HEK293 (cell line): ENCODE results near the gene FNDC10.

ENCODE experiments used
- CTCF ChIP-seq: fragments of 450-650 bp; formaldehyde crosslinking; IDR thresholded peaks from 2 replicates; pipeline ENCODE4 v1.5.1; 2016; ENCODE audit warnings: missing biosample characterization, missing genetic modification characterization
- PRDM1 ChIP-seq: fragments of 450-650 bp; formaldehyde crosslinking; IDR thresholded peaks from 2 replicates; pipeline ENCODE4; 2016; ENCODE audit warnings: missing biosample characterization, missing genetic modification characterization
- REPIN1 ChIP-seq: fragments of 450-650 bp; formaldehyde crosslinking; IDR thresholded peaks from 2 replicates; pipeline ENCODE4 v1.5.1; 2017; ENCODE audit warnings: missing biosample characterization, missing genetic modification characterization, low read depth
- ZFP3 ChIP-seq: fragments of 450-650 bp; formaldehyde crosslinking; IDR thresholded peaks from 2 replicates; pipeline ENCODE4 v1.5.1; 2016; ENCODE audit warnings: low read depth, missing biosample characterization, missing genetic modification characterization
- ZNF121 ChIP-seq: fragments of 450-650 bp; formaldehyde crosslinking; IDR thresholded peaks from 2 replicates; pipeline ENCODE4 v1.5.1; 2016; ENCODE audit warnings: missing biosample characterization, missing genetic modification characterization
- ZNF24 ChIP-seq: fragments of 450-650 bp; formaldehyde crosslinking; IDR thresholded peaks from 2 replicates; pipeline ENCODE4 v1.5.1; 2016; ENCODE audit warnings: missing biosample characterization, missing genetic modification characterization

- TF ChIP-seq CTCF (no peak), ZFP3 (no peak), REPIN1 (tag by site-specific recombination) (no peak), PRDM1 (tag by site-specific recombination) (no peak), ZNF24 (tag by site-specific recombination) (no peak), ZNF121 (tag by site-specific recombination) (no peak)
These were observed 22.4 kb downstream of the FNDC10 start for GRCh38 chr1:1577367-1578011.
